ENCODE data around the gene TUBE1.
"Not testable (repeated sequence)": the region's sequence is repeated elsewhere in the genome, so short reads cannot be mapped to it uniquely, and the experiment has no call there.

The TUBE1 gene

GRCh38 chr6:112049996-112050395 lies 37.3 kb downstream of the TUBE1 start:
- Mint-ChIP-seq H3K9me3 (no peaks in the 10 kb centered on the region), H3K4me3 (no peak overlapping the region), H3K36me3 (ENCODE audit: low read depth) (no peaks in the 10 kb centered on the region), H3K27ac (no peak overlapping the region), H3K4me1 (ENCODE audit: low read depth) (peaks cover 11% of the 10 kb centered on the region), H3K27me3 (no peaks in the 10 kb centered on the region)
- DNase-seq, result no peak

- H3K27ac Mint-ChIP-seq, result no peak overlapping the region
- no peaks in the 10 kb centered on the region for H3K27me3 Mint-ChIP-seq
- DNase-seq, result no peak
- H3K4me1 Mint-ChIP-seq (ENCODE audit: low read depth), result peaks cover 18% of the 10 kb centered on the region
- no peaks in the 10 kb centered on the region for H3K36me3 Mint-ChIP-seq (ENCODE audit: low read depth)
- H3K4me3 Mint-ChIP-seq, result no peak overlapping the region
- H3K9me3 Mint-ChIP-seq, result no peaks in the 10 kb centered on the region
Observed at GRCh38 chr6:112049026-112049799, 38.1 kb downstream of the TUBE1 start.

- H3K36me3 Mint-ChIP-seq (ENCODE audit: low read depth); H3K27ac Mint-ChIP-seq: not testable (repeated sequence)
- H3K4me1 Mint-ChIP-seq (ENCODE audit: low read depth), result peaks cover 33% of the 10 kb centered on the region
Observed at GRCh38 chr6:112047523-112047922, 39.8 kb downstream of the TUBE1 start.

GRCh38 chr6:112044856-112045255 lies 42.4 kb downstream of the TUBE1 start:
- peak overlapping the region; percentile 99 for H3K27ac Mint-ChIP-seq
- DNase-seq, result no peak
- H3K4me3 Mint-ChIP-seq, result no peak overlapping the region
- no peaks in the 10 kb centered on the region for H3K9me3 Mint-ChIP-seq
- peaks cover 54% of the 10 kb centered on the region for H3K4me1 Mint-ChIP-seq (ENCODE audit: low read depth)
- H3K27me3 Mint-ChIP-seq, result no peaks in the 10 kb centered on the region
- peaks cover 4% of the 10 kb centered on the region for H3K36me3 Mint-ChIP-seq (ENCODE audit: low read depth)

More at GRCh38 chr6:112047523-112047922, 39.8 kb downstream of the TUBE1 start:
- not testable (repeated sequence) for DNase-seq, H3K9me3 Mint-ChIP-seq, H3K27me3 Mint-ChIP-seq, H3K4me3 Mint-ChIP-seq

GRCh38 chr6:112044196-112044595 lies 43.1 kb downstream of the TUBE1 start:
- Mint-ChIP-seq H3K4me3 (peak overlapping the region; percentile 90), H3K4me1 (ENCODE audit: low read depth) (peaks cover 56% of the 10 kb centered on the region), H3K36me3 (ENCODE audit: low read depth) (peaks cover 4% of the 10 kb centered on the region), H3K27ac (peak overlapping the region; percentile 99), H3K27me3 (no peaks in the 10 kb centered on the region), H3K9me3 (no peaks in the 10 kb centered on the region)
- no peak for DNase-seq

- no peaks in the 10 kb centered on the region for H3K27me3 Mint-ChIP-seq
- no peaks in the 10 kb centered on the region for H3K9me3 Mint-ChIP-seq
- peaks cover 59% of the 10 kb centered on the region for H3K4me1 Mint-ChIP-seq (ENCODE audit: low read depth)
- H3K27ac Mint-ChIP-seq, result peak overlapping the region; percentile 99
- peak overlapping the region; percentile 90 for H3K4me3 Mint-ChIP-seq
- DNase-seq, result peak; percentile 93
- peaks cover 4% of the 10 kb centered on the region for H3K36me3 Mint-ChIP-seq (ENCODE audit: low read depth)
Observed at GRCh38 chr6:112043032-112044007, 44.0 kb downstream of the TUBE1 start.

- H3K27me3 Mint-ChIP-seq, result no peaks in the 10 kb centered on the region
Observed at GRCh38 chr6:112041535-112041934, 45.7 kb downstream of the TUBE1 start.

GRCh38 chr6:112040956-112041355 lies 46.3 kb downstream of the TUBE1 start:
- Mint-ChIP-seq H3K36me3 (ENCODE audit: low read depth) (peaks cover 8% of the 10 kb centered on the region), H3K9me3 (no peaks in the 10 kb centered on the region), H3K27me3 (no peaks in the 10 kb centered on the region), H3K4me1 (ENCODE audit: low read depth) (peaks cover 80% of the 10 kb centered on the region), H3K4me3 (no peak overlapping the region), H3K27ac (peak overlapping the region; percentile 99)
- no peak for DNase-seq

More at GRCh38 chr6:112041535-112041934, 45.7 kb downstream of the TUBE1 start:
- no peak for DNase-seq
- H3K4me1 Mint-ChIP-seq (ENCODE audit: low read depth), result peaks cover 74% of the 10 kb centered on the region
- H3K27ac Mint-ChIP-seq, result peak overlapping the region; percentile 99
- peaks cover 6% of the 10 kb centered on the region for H3K36me3 Mint-ChIP-seq (ENCODE audit: low read depth)
- H3K4me3 Mint-ChIP-seq, result no peak overlapping the region
- H3K9me3 Mint-ChIP-seq, result no peaks in the 10 kb centered on the region

- H3K27ac Mint-ChIP-seq, result peak overlapping the region; percentile 34
- no peak overlapping the region for H3K4me3 Mint-ChIP-seq
- H3K36me3 Mint-ChIP-seq (ENCODE audit: low read depth), result peaks cover 10% of the 10 kb centered on the region
- H3K9me3 Mint-ChIP-seq, result no peaks in the 10 kb centered on the region
- no peak for DNase-seq
- H3K4me1 Mint-ChIP-seq (ENCODE audit: low read depth), result peaks cover 85% of the 10 kb centered on the region
- no peaks in the 10 kb centered on the region for H3K27me3 Mint-ChIP-seq
Observed at GRCh38 chr6:112039431-112039770, 47.9 kb downstream of the TUBE1 start.

GRCh38 chr6:112038756-112039430 lies 48.4 kb downstream of the TUBE1 start:
- Mint-ChIP-seq H3K27ac (peak overlapping the region; percentile 3), H3K4me1 (ENCODE audit: low read depth) (peaks cover 85% of the 10 kb centered on the region), H3K4me3 (no peak overlapping the region)

GRCh38 chr6:112038268-112038667 lies 49.0 kb downstream of the TUBE1 start:
- Mint-ChIP-seq H3K27ac (peak overlapping the region; percentile 18), H3K27me3 (no peaks in the 10 kb centered on the region), H3K9me3 (no peaks in the 10 kb centered on the region), H3K36me3 (ENCODE audit: low read depth) (peaks cover 7% of the 10 kb centered on the region), H3K4me3 (no peak overlapping the region), H3K4me1 (ENCODE audit: low read depth) (peaks cover 84% of the 10 kb centered on the region)
- no peak for DNase-seq

More at GRCh38 chr6:112038756-112039430, 48.4 kb downstream of the TUBE1 start:
- DNase-seq, result no peak
- peaks cover 10% of the 10 kb centered on the region for H3K36me3 Mint-ChIP-seq (ENCODE audit: low read depth)
- H3K9me3 Mint-ChIP-seq, result no peaks in the 10 kb centered on the region
- no peaks in the 10 kb centered on the region for H3K27me3 Mint-ChIP-seq

- no peak for DNase-seq
- H3K27ac Mint-ChIP-seq, result peak overlapping the region; percentile 77
- no peaks in the 10 kb centered on the region for H3K27me3 Mint-ChIP-seq
- no peak overlapping the region for H3K4me3 Mint-ChIP-seq
- peaks cover 84% of the 10 kb centered on the region for H3K4me1 Mint-ChIP-seq (ENCODE audit: low read depth)
- H3K36me3 Mint-ChIP-seq (ENCODE audit: low read depth), result peaks cover 5% of the 10 kb centered on the region
- H3K9me3 Mint-ChIP-seq, result no peaks in the 10 kb centered on the region
Observed at GRCh38 chr6:112037783-112038216, 49.5 kb downstream of the TUBE1 start.

- peaks cover 5% of the 10 kb centered on the region for H3K36me3 Mint-ChIP-seq (ENCODE audit: low read depth)
- H3K4me1 Mint-ChIP-seq (ENCODE audit: low read depth), result peaks cover 84% of the 10 kb centered on the region
- H3K27ac Mint-ChIP-seq, result peak overlapping the region; percentile 92
- peak overlapping the region; percentile 32 for H3K4me3 Mint-ChIP-seq
- no peaks in the 10 kb centered on the region for H3K27me3 Mint-ChIP-seq
- no peaks in the 10 kb centered on the region for H3K9me3 Mint-ChIP-seq
- no peak for DNase-seq
Observed at GRCh38 chr6:112036088-112036637, 51.1 kb downstream of the TUBE1 start.

GRCh38 chr6:112034616-112034995 lies 52.7 kb downstream of the TUBE1 start:
- Mint-ChIP-seq H3K9me3 (no peaks in the 10 kb centered on the region), H3K27ac (peak overlapping the region; percentile 87), H3K4me3 (no peak overlapping the region), H3K27me3 (no peaks in the 10 kb centered on the region), H3K36me3 (ENCODE audit: low read depth) (peaks cover 10% of the 10 kb centered on the region), H3K4me1 (ENCODE audit: low read depth) (peaks cover 91% of the 10 kb centered on the region)
- no peak for DNase-seq
